ENCODE data around the gene SLC39A8.
"Not testable (repeated sequence)": the region's sequence is repeated elsewhere in the genome, so short reads cannot be mapped to it uniquely, and the experiment has no call there.

Gene SLC39A8

GRCh38 chr4:102386966-102387365, 41.7 kb upstream of the SLC39A8 start:
- TF ChIP-seq CTCF (IDR thresholded peaks at IDR 0.05; ENCODE audit: unreplicated experiment in 3 of 3): no peak
- Mint-ChIP-seq H3K9me3 (peaks cover 8% of the 10 kb centered on the region), H3K36me3 (ENCODE audit: low read depth) (peaks cover 6% of the 10 kb centered on the region), H3K4me3 (no peak overlapping the region), H3K27ac (no peak overlapping the region), H3K27me3 (ENCODE audit: low read depth) (peaks cover 3% of the 10 kb centered on the region), H3K4me1 (no peaks in the 10 kb centered on the region)

- not testable (repeated sequence) for H3K27me3 Mint-ChIP-seq (ENCODE audit: low read depth); H3K4me1 Mint-ChIP-seq; H3K27ac Mint-ChIP-seq; H3K4me3 Mint-ChIP-seq
- Mint-ChIP-seq H3K36me3 (ENCODE audit: low read depth) (peaks cover 21% of the 10 kb centered on the region), H3K9me3 (peaks cover 26% of the 10 kb centered on the region)
Measured at GRCh38 chr4:102380253-102380652, 35.0 kb upstream of the SLC39A8 start.

GRCh38 chr4:102362922-102363432, 17.7 kb upstream of the SLC39A8 start:
- Mint-ChIP-seq H3K27ac (no peak overlapping the region), H3K4me3 (no peak overlapping the region), H3K9me3 (peaks cover 9% of the 10 kb centered on the region), H3K27me3 (ENCODE audit: low read depth) (no peaks in the 10 kb centered on the region), H3K36me3 (ENCODE audit: low read depth) (no peaks in the 10 kb centered on the region), H3K4me1 (no peaks in the 10 kb centered on the region)
- no peak for TF ChIP-seq CTCF (IDR thresholded peaks at IDR 0.05; ENCODE audit: unreplicated experiment in 3 of 3)

GRCh38 chr4:102358128-102358527, 12.8 kb upstream of the SLC39A8 start:
- Mint-ChIP-seq H3K27ac (no peak overlapping the region), H3K36me3 (ENCODE audit: low read depth) (no peaks in the 10 kb centered on the region), H3K4me1 (no peaks in the 10 kb centered on the region), H3K9me3 (no peaks in the 10 kb centered on the region), H3K4me3 (no peak overlapping the region), H3K27me3 (ENCODE audit: low read depth) (no peaks in the 10 kb centered on the region)
- TF ChIP-seq CTCF (IDR thresholded peaks at IDR 0.05; ENCODE audit: unreplicated experiment in 3 of 3): no peak

- H3K4me1 Mint-ChIP-seq; H3K27ac Mint-ChIP-seq; H3K9me3 Mint-ChIP-seq; H3K36me3 Mint-ChIP-seq (ENCODE audit: low read depth); H3K4me3 Mint-ChIP-seq; H3K27me3 Mint-ChIP-seq (ENCODE audit: low read depth): not testable (repeated sequence)
Measured at GRCh38 chr4:102357637-102358036, 12.4 kb upstream of the SLC39A8 start.

- Mint-ChIP-seq H3K4me1 (no peaks in the 10 kb centered on the region), H3K27ac (no peak overlapping the region), H3K9me3 (no peaks in the 10 kb centered on the region), H3K36me3 (ENCODE audit: low read depth) (no peaks in the 10 kb centered on the region), H3K27me3 (ENCODE audit: low read depth) (no peaks in the 10 kb centered on the region), H3K4me3 (no peak overlapping the region)
- TF ChIP-seq CTCF (IDR thresholded peaks at IDR 0.05; ENCODE audit: unreplicated experiment in 3 of 3): no peak
Measured at GRCh38 chr4:102356562-102357202, 11.4 kb upstream of the SLC39A8 start.

GRCh38 chr4:102355748-102356147, 10.5 kb upstream of the SLC39A8 start:
- no peak overlapping the region for H3K4me3 Mint-ChIP-seq
- no peak overlapping the region for H3K27ac Mint-ChIP-seq
- no peaks in the 10 kb centered on the region for H3K36me3 Mint-ChIP-seq (ENCODE audit: low read depth)
- no peak for TF ChIP-seq CTCF (IDR thresholded peaks at IDR 0.05; ENCODE audit: unreplicated experiment in 3 of 3)
- no peaks in the 10 kb centered on the region for H3K27me3 Mint-ChIP-seq (ENCODE audit: low read depth)
- no peaks in the 10 kb centered on the region for H3K4me1 Mint-ChIP-seq
- no peaks in the 10 kb centered on the region for H3K9me3 Mint-ChIP-seq
